Measurements from ENCODE around the gene HOXC4. TPM values are rescaled to one million over a fixed set of nuclear protein-coding genes. Genes with fewer than 3 reads are reported as not detected.
"Not testable (repeated sequence)": the region's sequence is repeated elsewhere in the genome, so short reads cannot be mapped to it uniquely, and the experiment has no call there.

Gene HOXC4
- total and polyA plus RNA-seq, 10 donors, result 0.49 to 2.6 (median 1.4) TPM

DNA sequence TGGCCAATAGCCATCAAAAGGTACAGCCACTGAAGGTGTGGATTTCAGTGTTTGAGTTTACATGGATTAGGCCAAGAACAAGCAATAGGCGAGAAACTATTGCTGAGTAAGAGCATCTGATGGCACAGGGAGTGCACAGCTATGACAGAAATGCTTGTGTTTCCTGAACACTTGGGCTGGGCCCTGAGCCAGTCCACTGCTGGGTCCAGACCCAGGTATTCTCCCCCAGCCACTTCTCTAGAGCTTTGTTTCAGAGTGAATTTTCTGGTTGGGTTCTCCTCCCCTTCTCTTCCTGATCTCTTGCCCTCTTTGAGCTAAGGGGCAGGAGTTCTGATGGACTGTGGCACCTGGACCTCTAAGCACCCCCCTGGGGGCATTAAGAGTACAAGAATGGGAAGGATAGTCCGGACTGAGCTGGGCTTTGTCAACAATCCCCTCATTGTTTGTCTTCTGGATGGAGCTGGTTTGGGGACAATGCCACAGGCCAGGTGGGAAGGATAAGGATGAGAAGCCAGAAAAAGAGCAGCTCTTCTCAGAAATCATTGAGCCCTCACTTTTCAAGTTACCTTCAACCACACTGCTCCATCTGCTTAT is 12.4 kb upstream of the HOXC4 start:
- WGBS, 5 donors, result 47 to 55% (median 53%) methylated on average over 2 of the region's 2 CpGs
- Histone ChIP-seq H3K4me1 (no peaks in the 10 kb centered on the region), H3K9me3 (no peaks in the 10 kb centered on the region), H3K36me3 (no peaks in the 10 kb centered on the region), H3K4me3 (no peak overlapping the region), H3K27me3 (replicated peaks in 1 of 7) (peaks cover 0 to 100% (median 60%) of the 10 kb centered on the region in 7 donors), H3K27ac (no peak overlapping the region)
- intact Hi-C loops (cut with DNase I; ENCODE audit: low total_unique reads), result no loop called here
- TF ChIP-seq POLR2AphosphoS5 (IDR thresholded peaks at IDR 0.05) (no peak), POLR2A (IDR thresholded peaks at IDR 0.05) (no peak)
- TF ChIP-seq, protein P1, sequence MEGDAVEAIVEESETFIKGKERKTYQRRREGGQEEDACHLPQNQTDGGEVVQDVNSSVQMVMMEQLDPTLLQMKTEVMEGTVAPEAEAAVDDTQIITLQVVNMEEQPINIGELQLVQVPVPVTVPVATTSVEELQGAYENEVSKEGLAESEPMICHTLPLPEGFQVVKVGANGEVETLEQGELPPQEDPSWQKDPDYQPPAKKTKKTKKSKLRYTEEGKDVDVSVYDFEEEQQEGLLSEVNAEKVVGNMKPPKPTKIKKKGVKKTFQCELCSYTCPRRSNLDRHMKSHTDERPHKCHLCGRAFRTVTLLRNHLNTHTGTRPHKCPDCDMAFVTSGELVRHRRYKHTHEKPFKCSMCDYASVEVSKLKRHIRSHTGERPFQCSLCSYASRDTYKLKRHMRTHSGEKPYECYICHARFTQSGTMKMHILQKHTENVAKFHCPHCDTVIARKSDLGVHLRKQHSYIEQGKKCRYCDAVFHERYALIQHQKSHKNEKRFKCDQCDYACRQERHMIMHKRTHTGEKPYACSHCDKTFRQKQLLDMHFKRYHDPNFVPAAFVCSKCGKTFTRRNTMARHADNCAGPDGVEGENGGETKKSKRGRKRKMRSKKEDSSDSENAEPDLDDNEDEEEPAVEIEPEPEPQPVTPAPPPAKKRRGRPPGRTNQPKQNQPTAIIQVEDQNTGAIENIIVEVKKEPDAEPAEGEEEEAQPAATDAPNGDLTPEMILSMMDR (IDR thresholded peaks at IDR 0.05 in 8 of 11, conservative IDR thresholded peaks at IDR 0.05 in 3 of 11), result no peak
- DNase-seq, result no peak

DNA sequence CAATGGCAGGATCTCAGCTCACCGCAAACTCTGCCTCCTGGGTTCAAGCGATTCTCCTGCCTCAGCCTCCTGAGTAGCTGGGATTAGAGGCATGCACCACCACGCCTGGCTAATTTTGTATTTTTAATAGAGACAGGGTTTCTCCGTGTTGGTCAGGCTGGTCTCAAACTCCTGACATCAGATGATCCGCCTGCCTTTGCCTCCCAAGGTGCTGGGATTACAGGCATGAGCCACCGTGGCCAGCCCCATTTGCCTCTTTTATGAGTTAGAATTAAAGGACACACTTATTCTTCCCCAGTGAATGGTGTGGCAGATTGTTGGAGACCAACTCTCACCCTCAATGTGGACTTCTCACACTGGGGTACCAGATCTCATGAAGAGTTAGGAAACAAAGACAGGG is 11.6 kb upstream of the HOXC4 start:
- not testable (repeated sequence) for H3K4me1 ChIP-seq

DNA sequence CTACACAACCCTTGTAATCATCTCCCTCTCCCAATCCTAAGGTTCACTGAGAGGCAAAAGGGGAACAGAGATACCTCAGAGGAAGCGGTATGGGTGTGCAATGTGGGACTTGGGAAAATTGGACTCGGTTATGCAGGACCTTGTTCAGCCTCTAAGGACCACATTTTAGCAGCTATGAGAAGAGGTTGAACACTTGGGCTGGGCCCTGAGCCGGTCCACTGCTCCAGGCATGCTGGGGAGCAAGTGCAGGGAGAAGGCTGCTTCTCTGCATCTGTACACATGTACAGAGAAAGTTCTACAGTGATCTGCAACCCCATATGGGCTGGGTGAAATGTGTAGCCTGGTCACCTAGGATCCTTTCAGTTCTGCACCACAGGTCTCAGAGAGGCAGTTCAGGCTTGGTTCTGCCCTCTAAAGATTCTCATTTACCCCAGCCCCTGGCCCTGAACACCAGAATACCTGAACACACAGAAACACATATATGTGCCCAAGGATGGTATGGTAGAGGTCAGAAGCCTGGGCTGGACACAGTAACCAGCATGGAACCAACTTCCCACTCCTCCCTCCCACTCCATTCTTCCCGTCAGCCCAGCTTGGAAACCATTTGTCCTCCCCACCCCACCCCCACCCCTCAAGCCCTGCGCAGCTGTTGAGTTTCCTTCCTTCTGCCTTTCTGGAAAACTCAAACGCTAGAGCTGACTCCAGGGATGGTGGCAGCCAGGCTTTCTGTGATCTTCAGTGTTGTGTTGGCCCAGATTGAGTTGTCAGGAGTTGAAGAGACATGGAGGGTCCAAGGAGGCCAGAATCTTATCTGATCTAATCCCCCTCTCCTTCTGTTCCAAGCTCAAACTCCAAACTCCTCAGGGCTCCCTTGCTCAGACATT is 10.4 kb upstream of the HOXC4 start:
- Histone ChIP-seq H3K27me3 (replicated peaks in 1 of 7) (peaks cover 0 to 100% (median 62%) of the 10 kb centered on the region in 7 donors), H3K36me3 (no peaks in the 10 kb centered on the region), H3K4me1 (peaks cover 3 to 17% (median 10%) of the 10 kb centered on the region in 6 donors), H3K4me3 (no peak overlapping the region), H3K9me3 (no peaks in the 10 kb centered on the region), H3K27ac (no peak overlapping the region)
- intact Hi-C loops (cut with DNase I; ENCODE audit: low total_unique reads), result no loop called here
- TF ChIP-seq POLR2A (IDR thresholded peaks at IDR 0.05) (no peak), POLR2AphosphoS5 (IDR thresholded peaks at IDR 0.05) (no peak)
- TF ChIP-seq, protein P1 (IDR thresholded peaks at IDR 0.05 in 8 of 11, conservative IDR thresholded peaks at IDR 0.05 in 3 of 11), result no peak
- 28 to 50% (median 36%) methylated on average over 6 of the region's 6 CpGs for WGBS, 5 donors
- DNase-seq, result no peak

More for the DNA sequence above, 11.6 kb upstream of the HOXC4 start:
- H3K36me3 ChIP-seq; H3K27ac ChIP-seq; DNase-seq; H3K4me3 ChIP-seq; H3K9me3 ChIP-seq; intact Hi-C loops (cut with DNase I; ENCODE audit: low total_unique reads): not testable (repeated sequence)
- H3K27me3 ChIP-seq (replicated peaks in 1 of 7), result peaks cover 0 to 100% (median 60%) of the 10 kb centered on the region in 7 donors
- WGBS, 5 donors, result 61 to 70% (median 64%) methylated on average over 6 of the region's 6 CpGs

DNA sequence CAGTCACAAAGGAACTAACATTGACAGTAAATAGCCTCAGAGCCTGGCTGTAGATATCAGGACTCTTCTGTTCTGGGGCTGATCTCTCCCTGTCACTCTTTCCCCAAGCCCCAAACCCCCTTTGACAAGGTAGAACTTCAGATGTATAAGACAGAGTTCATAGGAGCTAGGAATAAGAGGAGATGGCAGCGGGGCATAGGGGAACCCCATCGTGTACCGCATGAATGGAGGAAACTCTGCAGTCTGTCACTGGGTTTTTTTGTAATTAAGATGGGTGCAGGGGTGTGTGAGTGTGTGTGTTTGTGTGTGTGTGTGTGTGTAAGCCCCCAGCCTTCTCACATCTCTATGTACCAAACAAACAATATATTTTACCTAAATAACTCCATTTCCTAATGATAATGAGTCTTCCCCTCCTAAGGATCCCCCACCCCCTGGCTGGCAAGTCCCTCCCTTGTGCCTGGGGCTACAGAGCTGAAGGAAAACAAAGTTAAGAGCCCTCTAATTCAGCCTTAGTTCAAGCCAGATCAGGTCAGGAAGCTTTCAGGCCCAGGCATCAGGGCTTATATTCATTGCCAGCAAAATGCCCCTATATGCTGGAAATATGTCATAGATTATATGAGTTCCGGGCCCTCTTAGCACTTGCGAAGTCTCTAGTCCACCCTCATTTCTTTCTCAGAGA is 9.1 kb upstream of the HOXC4 start:
- intact Hi-C loops (cut with DNase I; ENCODE audit: low total_unique reads), result no loop called here
- no peak overlapping the region for H3K27ac ChIP-seq
- 43 to 59% (median 57%) methylated on average over 5 of the region's 5 CpGs for WGBS, 5 donors
- peaks cover 0 to 100% (median 58%) of the 10 kb centered on the region in 7 donors for H3K27me3 ChIP-seq (replicated peaks in 1 of 7)
- peaks cover 3 to 17% (median 10%) of the 10 kb centered on the region in 6 donors for H3K4me1 ChIP-seq
- no peak for DNase-seq
- H3K36me3 ChIP-seq, result no peaks in the 10 kb centered on the region
- TF ChIP-seq, protein P1 (IDR thresholded peaks at IDR 0.05 in 8 of 11, conservative IDR thresholded peaks at IDR 0.05 in 3 of 11), result no peak
- no peak for TF ChIP-seq POLR2AphosphoS5 (IDR thresholded peaks at IDR 0.05)
- H3K9me3 ChIP-seq, result no peaks in the 10 kb centered on the region
- H3K4me3 ChIP-seq, result no peak overlapping the region

All from spleen (tissue), 11 donors.